ENCODE results near the gene COL1A1. TPM values are rescaled to one million over a fixed set of nuclear protein-coding genes. Genes with fewer than 3 reads are reported as not detected.

COL1A1 gene
- total RNA-seq, 1 donor from 2014 or later = 15.3 TPM

DNA sequence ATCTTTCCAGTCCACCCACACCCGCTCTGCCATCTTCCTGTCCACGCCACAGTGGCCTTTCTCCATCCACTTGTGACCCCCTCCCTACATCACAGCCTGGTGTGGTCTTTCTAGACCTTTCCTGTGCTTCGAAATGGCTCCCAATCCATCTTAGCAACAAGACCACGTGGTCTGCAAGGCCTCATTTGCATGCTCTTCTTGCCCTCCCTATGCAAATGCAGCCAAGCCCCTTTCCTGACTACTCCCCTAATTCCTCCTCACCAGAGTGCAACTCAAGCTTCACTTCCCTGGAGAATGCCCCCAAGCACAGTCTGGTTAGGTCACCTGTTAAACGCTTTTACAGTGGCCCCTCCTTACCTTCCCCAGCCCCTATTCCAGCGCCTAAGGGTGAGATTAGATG is 57.1 kb downstream of the COL1A1 start:
- FAIRE-seq = peak; percentile 7
- no peaks in the 10 kb centered on the region for H3K27me3 ChIP-seq (ENCODE audit: control insufficient read depth, insufficient read depth, low read length)
- no peak overlapping the region for H3K4me3 ChIP-seq (ENCODE audit: low read depth, low read length)
- DNase-seq (ENCODE audit: low read depth) = no peak
- H3K36me3 ChIP-seq (ENCODE audit: control insufficient read depth, insufficient read depth, low read length) = peaks cover 31% of the 10 kb centered on the region
- TF ChIP-seq, protein P1, sequence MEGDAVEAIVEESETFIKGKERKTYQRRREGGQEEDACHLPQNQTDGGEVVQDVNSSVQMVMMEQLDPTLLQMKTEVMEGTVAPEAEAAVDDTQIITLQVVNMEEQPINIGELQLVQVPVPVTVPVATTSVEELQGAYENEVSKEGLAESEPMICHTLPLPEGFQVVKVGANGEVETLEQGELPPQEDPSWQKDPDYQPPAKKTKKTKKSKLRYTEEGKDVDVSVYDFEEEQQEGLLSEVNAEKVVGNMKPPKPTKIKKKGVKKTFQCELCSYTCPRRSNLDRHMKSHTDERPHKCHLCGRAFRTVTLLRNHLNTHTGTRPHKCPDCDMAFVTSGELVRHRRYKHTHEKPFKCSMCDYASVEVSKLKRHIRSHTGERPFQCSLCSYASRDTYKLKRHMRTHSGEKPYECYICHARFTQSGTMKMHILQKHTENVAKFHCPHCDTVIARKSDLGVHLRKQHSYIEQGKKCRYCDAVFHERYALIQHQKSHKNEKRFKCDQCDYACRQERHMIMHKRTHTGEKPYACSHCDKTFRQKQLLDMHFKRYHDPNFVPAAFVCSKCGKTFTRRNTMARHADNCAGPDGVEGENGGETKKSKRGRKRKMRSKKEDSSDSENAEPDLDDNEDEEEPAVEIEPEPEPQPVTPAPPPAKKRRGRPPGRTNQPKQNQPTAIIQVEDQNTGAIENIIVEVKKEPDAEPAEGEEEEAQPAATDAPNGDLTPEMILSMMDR (IDR thresholded peaks at IDR 0.05; ENCODE audit: insufficient read depth, low read length, severe bottlenecking) = no peak

DNA sequence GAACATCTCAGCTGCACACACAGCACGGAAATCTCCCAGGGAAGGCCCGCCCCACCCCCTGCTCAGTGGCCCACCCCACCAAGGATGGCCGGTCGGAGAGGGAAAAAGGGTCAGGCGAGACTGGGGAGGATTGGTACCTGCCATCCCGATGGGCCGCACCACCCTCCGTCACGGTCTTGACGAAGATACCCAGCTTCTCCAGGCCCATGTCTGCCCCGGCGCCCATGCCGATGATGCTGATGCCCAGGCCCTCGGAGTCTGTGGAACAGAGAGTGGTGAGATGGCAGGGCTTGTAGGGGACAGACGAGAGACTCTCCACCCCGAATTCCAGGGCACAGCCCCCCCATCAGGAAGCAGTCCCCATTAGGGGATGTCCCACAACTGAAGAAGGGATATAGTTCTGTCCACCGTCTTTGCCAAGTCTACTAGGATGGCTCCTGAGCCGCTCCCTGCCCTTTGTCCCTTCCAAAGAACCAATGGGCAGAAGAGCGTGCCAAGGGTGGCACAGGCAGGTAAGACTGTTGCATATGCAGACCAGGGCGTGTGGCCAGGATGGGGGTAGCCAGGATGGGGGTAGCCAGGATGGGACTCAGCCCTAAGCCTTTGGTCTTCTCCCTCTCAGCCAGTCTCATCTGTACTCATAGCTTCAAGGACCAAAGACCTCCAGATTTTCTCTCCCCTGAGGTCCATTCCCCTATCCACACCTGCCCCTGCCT is 57.8 kb downstream of the COL1A1 start:
- H3K27me3 ChIP-seq (ENCODE audit: control insufficient read depth, insufficient read depth, low read length) = no peaks in the 10 kb centered on the region
- FAIRE-seq = no peak
- no peak for DNase-seq (ENCODE audit: low read depth)
- TF ChIP-seq, protein P1 (IDR thresholded peaks at IDR 0.05; ENCODE audit: insufficient read depth, low read length, severe bottlenecking) = no peak
- H3K4me3 ChIP-seq (ENCODE audit: low read depth, low read length) = no peak overlapping the region
- H3K36me3 ChIP-seq (ENCODE audit: control insufficient read depth, insufficient read depth, low read length) = peaks cover 38% of the 10 kb centered on the region

DNA sequence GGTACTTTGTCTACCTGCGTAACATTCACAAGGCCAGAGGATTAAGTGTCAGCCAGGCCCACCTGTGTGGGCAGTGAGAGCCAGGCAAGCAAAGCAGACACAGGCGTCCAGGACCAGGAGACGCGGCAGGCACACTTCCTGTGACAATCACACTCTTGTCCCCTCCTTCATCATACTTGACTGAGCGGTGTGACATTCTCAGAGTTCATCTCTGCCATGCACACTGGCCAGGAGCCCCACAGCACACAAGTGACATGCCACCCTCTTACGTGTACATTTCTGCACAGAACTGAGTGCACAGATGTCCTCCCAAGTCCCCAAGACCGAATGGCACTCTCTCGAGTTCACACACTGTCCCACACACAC is 59.7 kb downstream of the COL1A1 start:
- peaks cover 53% of the 10 kb centered on the region for H3K36me3 ChIP-seq (ENCODE audit: control insufficient read depth, insufficient read depth, low read length)
- TF ChIP-seq, protein P1 (IDR thresholded peaks at IDR 0.05; ENCODE audit: insufficient read depth, low read length, severe bottlenecking) = no peak

DNA sequence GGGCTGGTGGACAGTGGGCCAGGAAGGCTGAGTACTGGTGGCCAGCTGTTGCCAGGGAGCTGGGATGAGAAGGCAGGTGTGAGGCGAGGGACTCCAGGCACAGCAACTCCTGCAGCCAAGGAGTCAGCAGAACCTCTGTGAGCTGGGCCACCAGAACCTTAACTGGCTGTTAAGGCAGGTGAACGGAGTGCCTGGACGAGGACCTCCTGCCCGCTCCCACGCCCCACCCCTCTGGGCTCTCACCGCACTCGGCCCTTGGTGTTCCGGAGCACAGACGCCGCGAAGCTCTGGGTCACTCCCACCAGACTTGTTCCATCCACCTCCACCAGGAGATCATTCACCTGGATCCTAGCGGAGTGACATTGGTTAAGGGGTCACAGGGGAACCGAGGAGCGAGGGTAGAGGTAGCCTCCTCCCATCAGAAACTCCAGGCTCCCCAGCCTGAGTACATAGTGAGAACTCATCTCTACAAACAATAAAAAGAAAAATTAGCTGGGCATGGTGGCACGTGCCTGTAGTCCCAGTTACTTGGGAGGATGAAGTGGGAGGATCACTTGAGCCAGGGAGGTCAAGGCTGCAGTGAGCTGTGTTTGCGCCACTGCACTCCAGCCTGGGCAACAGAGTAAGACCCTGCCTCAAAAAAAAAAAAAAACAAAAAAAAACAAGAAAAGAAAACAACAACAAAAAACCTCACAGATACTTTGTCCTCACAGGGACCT is 60.2 kb downstream of the COL1A1 start:
- Histone ChIP-seq H3K27me3 (ENCODE audit: control insufficient read depth, insufficient read depth, low read length) (no peaks in the 10 kb centered on the region), H3K36me3 (ENCODE audit: control insufficient read depth, insufficient read depth, low read length) (peaks cover 56% of the 10 kb centered on the region), H3K4me3 (ENCODE audit: low read depth, low read length) (no peak overlapping the region)
- FAIRE-seq (no peak), DNase-seq (ENCODE audit: low read depth) (no peak)
- TF ChIP-seq, protein P1 (IDR thresholded peaks at IDR 0.05; ENCODE audit: insufficient read depth, low read length, severe bottlenecking) = no peak

More for the DNA sequence above, 59.7 kb downstream of the COL1A1 start:
- FAIRE-seq (no peak), DNase-seq (ENCODE audit: low read depth) (no peak)
- Histone ChIP-seq H3K27me3 (ENCODE audit: control insufficient read depth, insufficient read depth, low read length) (no peaks in the 10 kb centered on the region), H3K4me3 (ENCODE audit: low read depth, low read length) (no peak overlapping the region)

DNA sequence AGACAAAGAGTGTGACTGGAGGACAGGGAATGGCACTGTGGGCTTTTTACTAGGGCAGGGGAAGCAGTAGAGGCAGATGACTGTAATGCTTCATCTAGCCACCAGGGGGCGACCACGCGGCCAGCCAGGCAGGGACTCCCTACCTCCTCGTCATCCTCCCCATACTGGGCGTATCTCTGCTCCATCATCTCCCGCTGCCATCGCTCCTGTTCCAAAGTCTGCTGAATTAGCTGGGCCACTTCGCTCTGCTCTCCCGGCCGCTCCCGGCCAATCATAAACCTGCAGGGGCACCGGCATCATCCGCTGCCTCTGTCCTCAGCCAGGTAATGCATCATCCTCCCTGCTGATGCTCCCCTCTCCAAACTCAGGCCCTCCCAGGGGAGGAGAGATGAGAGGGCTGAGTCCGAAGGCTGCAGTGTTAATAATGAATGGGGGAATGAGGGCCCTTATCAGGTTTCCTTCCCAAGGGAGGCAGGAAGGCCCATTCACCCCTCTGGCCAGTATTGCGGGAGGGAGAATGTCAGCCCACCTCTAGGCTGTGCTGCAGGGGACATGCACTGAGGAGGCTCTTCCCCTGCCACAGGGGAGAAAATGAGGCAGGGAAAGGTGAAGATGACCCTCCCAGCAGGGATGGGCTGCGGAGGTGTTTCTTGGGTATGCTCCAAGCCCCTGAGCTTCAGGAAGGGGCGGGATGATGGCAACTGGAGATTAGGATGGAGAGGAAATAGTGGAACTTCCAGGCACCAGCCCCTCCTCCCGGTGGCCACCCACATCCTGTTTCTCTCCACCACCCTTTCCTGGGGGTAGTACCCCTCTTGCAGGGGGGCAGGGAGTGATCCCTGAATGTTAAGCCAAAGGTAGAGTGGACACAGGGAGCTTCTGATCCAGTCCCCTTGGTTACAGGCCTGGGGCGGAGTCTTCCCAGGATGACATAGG is 61.2 kb downstream of the COL1A1 start:
- H3K27me3 ChIP-seq (ENCODE audit: control insufficient read depth, insufficient read depth, low read length) = no peaks in the 10 kb centered on the region
- H3K36me3 ChIP-seq (ENCODE audit: control insufficient read depth, insufficient read depth, low read length) = peaks cover 63% of the 10 kb centered on the region
- FAIRE-seq = peak; percentile 91
- TF ChIP-seq, protein P1 (IDR thresholded peaks at IDR 0.05; ENCODE audit: insufficient read depth, low read length, severe bottlenecking) = peak; percentile 98
- peak; percentile 55 for DNase-seq (ENCODE audit: low read depth)
- H3K4me3 ChIP-seq (ENCODE audit: low read depth, low read length) = no peak overlapping the region

Data from bronchial epithelial cell (primary cell).